ENCODE results near the gene TIMP4. TPM values are rescaled to one million over a fixed set of nuclear protein-coding genes. Genes with fewer than 3 reads are reported as not detected.

Gene TIMP4
- total RNA-seq, 3 donors from 2014 or later = 27.4 to 170 (median 46.9) TPM

- Histone ChIP-seq H3K9me3 (no peaks in the 10 kb centered on the region), H3K4me1 (no peaks in the 10 kb centered on the region), H3K4me3 (no peak overlapping the region), H3K27ac (peak overlapping the region in 1 of 2 donors; percentile 66), H3K27me3 (no peaks in the 10 kb centered on the region), H3K36me3 (no peaks in the 10 kb centered on the region)
- intact Hi-C loops (cut with DNase I; ENCODE audit: low total_unique reads) = no loop called here
- TF ChIP-seq CTCF (IDR thresholded peaks at IDR 0.05) = no peak
- TF ChIP-seq POLR2A (IDR thresholded peaks at IDR 0.05) = no peak
- no peak for TF ChIP-seq POLR2AphosphoS5 (IDR thresholded peaks at IDR 0.05)
- DNase-seq (ENCODE audit: low spot score in 2 of 2) = no peak
Measured at GRCh38 chr3:12180631-12181030, 21.9 kb upstream of the TIMP4 start.

- Histone ChIP-seq H3K4me1 (no peaks in the 10 kb centered on the region), H3K9me3 (no peaks in the 10 kb centered on the region), H3K36me3 (no peaks in the 10 kb centered on the region), H3K27ac (peak overlapping the region in 1 of 2 donors; percentile 66), H3K27me3 (no peaks in the 10 kb centered on the region), H3K4me3 (no peak overlapping the region)
- intact Hi-C loops (cut with DNase I; ENCODE audit: low total_unique reads) = no loop called here
- peak in 1 of 2 donors; percentile 67 for DNase-seq (ENCODE audit: low spot score in 2 of 2)
- no peak for TF ChIP-seq POLR2A (IDR thresholded peaks at IDR 0.05)
- no peak for TF ChIP-seq CTCF (IDR thresholded peaks at IDR 0.05)
- TF ChIP-seq POLR2AphosphoS5 (IDR thresholded peaks at IDR 0.05) = no peak
Measured at GRCh38 chr3:12180218-12180617, 21.5 kb upstream of the TIMP4 start.

GRCh38 chr3:12179441-12179840 lies 20.7 kb upstream of the TIMP4 start:
- no peak for DNase-seq (ENCODE audit: low spot score in 2 of 2)
- TF ChIP-seq CTCF (IDR thresholded peaks at IDR 0.05) = no peak
- no peak for TF ChIP-seq POLR2A (IDR thresholded peaks at IDR 0.05)
- TF ChIP-seq POLR2AphosphoS5 (IDR thresholded peaks at IDR 0.05) = no peak
- Histone ChIP-seq H3K4me1 (no peaks in the 10 kb centered on the region), H3K36me3 (no peaks in the 10 kb centered on the region), H3K27me3 (no peaks in the 10 kb centered on the region), H3K9me3 (no peaks in the 10 kb centered on the region), H3K4me3 (no peak overlapping the region), H3K27ac (peak overlapping the region; percentile 23 to 66)
- intact Hi-C loops (cut with DNase I; ENCODE audit: low total_unique reads) = no loop called here

- no peaks in the 10 kb centered on the region for H3K27me3 ChIP-seq
- H3K9me3 ChIP-seq = no peaks in the 10 kb centered on the region
- intact Hi-C loops (cut with DNase I; ENCODE audit: low total_unique reads) = no loop called here
- H3K4me1 ChIP-seq = no peaks in the 10 kb centered on the region
- H3K27ac ChIP-seq = peak overlapping the region; percentile 48 to 75
- H3K36me3 ChIP-seq = no peaks in the 10 kb centered on the region
- DNase-seq (ENCODE audit: low spot score in 2 of 2) = no peak
- TF ChIP-seq POLR2A (IDR thresholded peaks at IDR 0.05) (no peak), POLR2AphosphoS5 (IDR thresholded peaks at IDR 0.05) (peak in 1 of 3 donors; percentile 25)
- H3K4me3 ChIP-seq = no peak overlapping the region
Measured at GRCh38 chr3:12178091-12178820, 19.5 kb upstream of the TIMP4 start.

GRCh38 chr3:12177126-12177525 lies 18.4 kb upstream of the TIMP4 start:
- Histone ChIP-seq H3K27me3 (no peaks in the 10 kb centered on the region), H3K9me3 (peaks cover 0 to 8% of the 10 kb centered on the region in 2 donors), H3K4me1 (no peaks in the 10 kb centered on the region), H3K27ac (peak overlapping the region; percentile 48 to 75), H3K36me3 (no peaks in the 10 kb centered on the region), H3K4me3 (no peak overlapping the region)
- TF ChIP-seq CTCF (IDR thresholded peaks at IDR 0.05) (no peak), POLR2A (IDR thresholded peaks at IDR 0.05) (no peak), POLR2AphosphoS5 (IDR thresholded peaks at IDR 0.05) (no peak)
- DNase-seq (ENCODE audit: low spot score in 2 of 2) = no peak
- intact Hi-C loops (cut with DNase I; ENCODE audit: low total_unique reads) = no loop called here
